HEK293T (cell line): ENCODE data around the gene PLEKHA6.

ENCODE experiments used
- BHLHE40 ChIP-seq: fragments of 450-650 bp; IDR thresholded peaks from 2 replicates; pipeline ENCODE4 v1.6.1; 2016; ENCODE audit warnings: mild to moderate bottlenecking, moderate library complexity, borderline replicate concordance
- FOXA1 ChIP-seq: fragments of 450-650 bp; IDR thresholded peaks from 2 replicates; pipeline ENCODE4 v1.6.1; 2016; ENCODE audit warnings: mild to moderate bottlenecking
- SP1 ChIP-seq: fragments of 450-650 bp; IDR thresholded peaks from 2 replicates; pipeline ENCODE4 v1.6.1; 2017
- SUZ12 ChIP-seq: fragments of 450-650 bp; IDR thresholded peaks from 2 replicates; pipeline ENCODE4 v1.6.1; 2016; ENCODE audit warnings: mild to moderate bottlenecking

DNA sequence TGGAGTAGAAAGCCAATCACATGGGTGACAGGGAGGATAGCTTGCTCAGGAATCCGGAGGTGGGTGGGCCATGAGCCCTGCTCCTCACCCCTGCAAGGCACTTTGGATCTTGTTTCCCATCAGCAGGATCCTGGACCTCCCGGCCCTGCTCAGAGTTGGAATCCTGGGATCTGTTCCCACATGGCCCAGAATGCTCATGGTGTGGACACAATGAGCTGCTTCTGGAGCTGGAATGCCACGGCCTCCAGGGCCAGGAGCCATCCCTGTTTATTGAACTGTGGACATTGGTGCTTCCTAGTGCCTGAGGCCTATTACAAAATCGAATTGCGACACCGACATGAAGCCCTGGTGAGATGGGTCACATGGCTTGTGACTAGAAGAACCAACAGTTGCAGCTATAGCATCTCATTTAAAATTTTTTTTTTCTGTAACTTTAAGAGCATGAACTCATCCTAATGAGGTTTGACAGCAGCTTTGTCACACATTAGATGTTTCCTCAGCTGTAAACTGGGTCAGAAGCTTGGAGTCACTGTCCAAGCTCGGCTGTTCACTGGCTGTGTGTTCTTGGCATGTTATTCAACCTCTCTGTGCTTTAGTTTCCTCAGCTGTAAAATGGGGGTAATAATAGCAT, 105.6 kb downstream of the PLEKHA6 start:
- TF ChIP-seq FOXA1: no peak
- no peak for TF ChIP-seq SP1
- no peak for TF ChIP-seq BHLHE40
- no peak for TF ChIP-seq SUZ12
